ENCODE measurements around the gene ASB8. TPM values are rescaled to one million over a fixed set of nuclear protein-coding genes. Genes with fewer than 3 reads are reported as not detected.

ASB8 gene
- total and polyA plus RNA-seq, 4 experiments from 2014 or later: 61.0 to 64.6 (median 63.6) TPM

DNA sequence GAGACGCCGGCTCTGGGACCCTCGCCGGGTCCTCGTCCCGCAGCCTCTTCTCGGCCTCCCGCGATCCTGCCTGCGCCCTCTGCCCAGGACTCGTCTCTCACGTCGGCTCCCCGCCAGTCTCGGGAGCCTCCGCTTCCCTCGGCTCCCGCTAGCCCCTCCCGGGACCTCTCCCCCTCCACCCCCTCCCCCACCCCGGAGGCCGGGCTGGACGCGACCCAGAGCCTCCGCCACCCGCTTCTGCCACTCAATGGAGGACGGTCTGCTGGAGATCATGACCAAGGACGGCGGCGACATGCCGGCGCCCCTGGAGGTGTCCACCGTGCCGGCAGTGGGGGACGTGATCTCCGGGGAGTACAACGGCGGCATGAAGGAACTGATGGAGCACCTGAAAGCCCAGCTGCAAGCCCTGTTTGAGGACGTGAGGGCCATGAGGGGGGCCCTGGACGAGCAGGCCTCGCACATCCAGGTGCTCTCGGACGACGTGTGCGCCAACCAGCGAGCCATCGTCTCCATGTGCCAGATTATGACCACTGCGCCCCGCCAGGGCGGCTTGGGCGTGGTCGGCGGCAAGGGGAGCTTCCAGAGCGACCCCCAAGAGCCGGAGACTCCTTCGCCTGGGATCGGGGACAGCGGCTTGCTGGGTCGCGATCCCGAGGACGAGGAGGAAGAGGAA, 26.7 kb upstream of the ASB8 start:
- H3K9me3 Mint-ChIP-seq: no peaks in the 10 kb centered on the region
- ChIA-PET POLR2A (ENCODE audit: partially characterized antibody) (interaction anchor here (1.1 to 3.4 kb wide), 7 partner anchors 14 to 498 kb away, joined by 3 to 65 read pairs (median 5); partner anchors contain the start of genes ASB8, KANSL2, SENP1 and TMEM106C), CTCF (ENCODE audit: partially characterized antibody) (interaction anchor here (0.8 to 8.2 kb wide), 5 partner anchors 10 to 370 kb away, joined by 3 to 127 read pairs (median 3); no protein-coding TSS in a partner anchor)
- Histone ChIP-seq H3K27me3 (ENCODE audit: insufficient read depth, low read length) (no peaks in the 10 kb centered on the region), H3K9me3 (ENCODE audit: control insufficient read depth in 1 of 2, low read length in 2 of 2) (no peaks in the 10 kb centered on the region), H3K36me3 (ENCODE audit: insufficient read depth, low read length) (no peaks in the 10 kb centered on the region), H3K4me3 (ENCODE audit: low read length in 2 of 2) (peak overlapping the region; percentile 52 to 99), H3K27ac (ENCODE audit: low read depth, low read length) (peak overlapping the region; percentile 61), H3K4me1 (ENCODE audit: insufficient read depth, low read length) (peaks cover 15% of the 10 kb centered on the region)
- intact Hi-C loops (cut with micrococcal nuclease): loop anchor here (1.0 to 5.0 kb wide), 4 partner anchors 14 to 270 kb away; partner anchors contain the start of genes ASB8 and ZNF641
- peaks cover 4 to 25% (median 10%) of the 10 kb centered on the region in 4 donors for H3K4me1 Mint-ChIP-seq
- DNase-seq: peak in 1 of 5 donors; percentile 53
- peak overlapping the region; percentile 41 to 87 (median 66) for H3K27ac Mint-ChIP-seq
- H3K4me3 Mint-ChIP-seq: peak overlapping the region; percentile 81 to 99 (median 94)
- peaks cover 12 to 14% of the 10 kb centered on the region in 2 donors for H3K27me3 Mint-ChIP-seq
- peaks cover 0 to 7% of the 10 kb centered on the region in 2 donors for H3K36me3 Mint-ChIP-seq

DNA sequence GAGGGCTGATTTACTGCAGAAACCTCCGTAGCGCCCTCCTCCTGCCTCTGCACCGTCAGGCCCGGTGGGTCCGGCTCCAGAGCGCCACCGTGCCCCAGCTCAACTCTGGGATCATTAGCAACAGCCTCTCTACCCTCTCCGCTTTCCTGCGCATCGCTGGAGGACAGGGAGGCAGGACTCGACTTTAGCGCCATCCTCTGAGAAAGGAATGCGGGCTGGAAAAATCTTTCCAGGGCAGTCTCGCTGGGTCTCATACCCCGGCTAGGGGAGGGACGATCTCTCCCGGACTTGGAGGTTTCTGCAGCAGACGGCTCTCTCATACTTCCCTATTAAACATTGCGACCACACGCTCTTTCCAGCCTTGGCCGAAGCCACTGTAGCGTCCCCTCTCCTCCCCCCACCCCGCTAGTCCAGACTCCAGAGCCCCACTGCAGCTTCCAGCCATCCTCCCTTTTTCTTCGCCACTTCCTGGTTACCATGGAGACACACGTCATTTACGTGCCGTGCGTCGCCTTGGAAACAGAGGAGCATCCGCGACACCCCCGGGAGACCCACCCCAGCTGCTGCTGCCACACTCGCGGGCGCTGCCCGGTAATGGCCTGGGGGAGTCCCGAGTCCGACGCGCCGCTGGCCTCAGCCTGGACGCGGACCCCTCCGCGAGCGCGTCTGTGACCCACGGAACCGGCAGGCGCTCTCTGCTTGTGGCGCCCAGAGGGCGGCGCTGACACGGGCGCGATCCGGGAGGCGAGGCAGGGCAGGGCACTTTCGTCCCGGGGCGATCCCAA, 26.0 kb upstream of the ASB8 start, which contains the start of gene CCDC184:
Gene CCDC184, plus strand, starts transcription at position 554 of the 785 bp plus-strand sequence. CDS start 479 bp downstream, outside the sequence.
- CTCF ChIA-PET (ENCODE audit: partially characterized antibody): interaction anchor here (0.8 to 8.2 kb wide), 20 partner anchors 9 to 440 kb away, joined by 3 to 127 read pairs (median 4); partner anchors contain the start of genes ASB8 and PFKM
- peak; percentile 86 to 88 (median 88) for DNase-seq
- POLR2A ChIA-PET (ENCODE audit: partially characterized antibody): interaction anchor here (0.6 to 3.4 kb wide), 10 partner anchors 15 to 499 kb away, joined by 3 to 65 read pairs (median 4); partner anchors contain the start of genes ASB8, KANSL2, SENP1 and TMEM106C
- H3K27ac Mint-ChIP-seq: peak within 1 kb of the TSS; percentile 87 to 98 (median 96)
- H3K36me3 ChIP-seq (ENCODE audit: insufficient read depth, low read length): no peaks in the 10 kb centered on the region
- H3K27me3 Mint-ChIP-seq: peaks cover 12 to 14% of the 10 kb centered on the region in 2 donors
- peaks cover 4 to 25% (median 10%) of the 10 kb centered on the region in 4 donors for H3K4me1 Mint-ChIP-seq
- H3K9me3 Mint-ChIP-seq: no peaks in the 10 kb centered on the region
- intact Hi-C loops (cut with micrococcal nuclease): loop anchor here (1.0 to 5.0 kb wide), 4 partner anchors 15 to 271 kb away; partner anchors contain the start of genes ASB8 and ZNF641
- no peaks in the 10 kb centered on the region for H3K9me3 ChIP-seq (ENCODE audit: control insufficient read depth in 1 of 2, low read length in 2 of 2)
- peaks cover 15% of the 10 kb centered on the region for H3K4me1 ChIP-seq (ENCODE audit: insufficient read depth, low read length)
- peak within 1 kb of the TSS; percentile 61 for H3K27ac ChIP-seq (ENCODE audit: low read depth, low read length)
- H3K36me3 Mint-ChIP-seq: peaks cover 0 to 7% of the 10 kb centered on the region in 2 donors
- H3K4me3 Mint-ChIP-seq: peak within 1 kb of the TSS; percentile 91 to 99 (median 95)
- H3K4me3 ChIP-seq (ENCODE audit: low read length in 2 of 2): peak within 1 kb of the TSS; percentile 52 to 99
- no peaks in the 10 kb centered on the region for H3K27me3 ChIP-seq (ENCODE audit: insufficient read depth, low read length)

DNA sequence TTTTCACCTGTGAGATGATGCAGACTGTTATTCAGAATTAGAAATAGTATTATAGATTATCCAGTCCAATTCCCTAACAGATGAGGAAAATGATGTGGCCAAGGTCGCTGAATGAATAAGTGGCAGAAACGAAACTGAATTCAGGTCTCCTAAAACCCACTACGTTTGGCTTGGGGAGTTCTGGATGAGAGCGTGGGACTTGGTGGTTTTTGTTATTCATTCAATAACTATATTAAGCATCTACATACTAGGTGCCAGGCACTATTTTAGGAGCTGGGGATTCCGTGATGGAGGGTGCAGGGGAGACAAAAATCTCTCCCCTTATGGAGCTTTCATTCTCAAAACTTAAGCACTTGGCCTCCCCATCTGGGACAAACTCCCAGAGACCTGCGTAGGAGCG, 25.3 kb upstream of the ASB8 start:
- ChIA-PET POLR2A (ENCODE audit: partially characterized antibody) (interaction anchor here (0.6 to 3.4 kb wide), 10 partner anchors 16 to 500 kb away, joined by 3 to 65 read pairs (median 4); partner anchors contain the start of genes ASB8, KANSL2, SENP1 and TMEM106C), CTCF (ENCODE audit: partially characterized antibody) (interaction anchor here (0.8 to 8.2 kb wide), 18 partner anchors 9 to 441 kb away, joined by 3 to 127 read pairs (median 4); partner anchors contain the start of genes ASB8 and PFKM)
- Mint-ChIP-seq H3K4me1 (peaks cover 4 to 25% (median 10%) of the 10 kb centered on the region in 4 donors), H3K27me3 (peaks cover 12 to 14% of the 10 kb centered on the region in 2 donors), H3K9me3 (no peaks in the 10 kb centered on the region), H3K4me3 (peak overlapping the region; percentile 91 to 99 (median 95)), H3K27ac (peak overlapping the region; percentile 87 to 98 (median 96)), H3K36me3 (peaks cover 0 to 7% of the 10 kb centered on the region in 2 donors)
- Histone ChIP-seq H3K9me3 (ENCODE audit: control insufficient read depth in 1 of 2, low read length in 2 of 2) (no peaks in the 10 kb centered on the region), H3K27me3 (ENCODE audit: insufficient read depth, low read length) (no peaks in the 10 kb centered on the region), H3K4me1 (ENCODE audit: insufficient read depth, low read length) (peaks cover 15% of the 10 kb centered on the region), H3K27ac (ENCODE audit: low read depth, low read length) (peak overlapping the region; percentile 61), H3K36me3 (ENCODE audit: insufficient read depth, low read length) (no peaks in the 10 kb centered on the region), H3K4me3 (ENCODE audit: low read length in 2 of 2) (peak overlapping the region; percentile 52 to 99)
- DNase-seq: peak in 1 of 5 donors; percentile 18
- intact Hi-C loops (cut with micrococcal nuclease): loop anchor here (1.0 to 5.0 kb wide), 4 partner anchors 16 to 272 kb away; partner anchors contain the start of genes ASB8 and ZNF641

DNA sequence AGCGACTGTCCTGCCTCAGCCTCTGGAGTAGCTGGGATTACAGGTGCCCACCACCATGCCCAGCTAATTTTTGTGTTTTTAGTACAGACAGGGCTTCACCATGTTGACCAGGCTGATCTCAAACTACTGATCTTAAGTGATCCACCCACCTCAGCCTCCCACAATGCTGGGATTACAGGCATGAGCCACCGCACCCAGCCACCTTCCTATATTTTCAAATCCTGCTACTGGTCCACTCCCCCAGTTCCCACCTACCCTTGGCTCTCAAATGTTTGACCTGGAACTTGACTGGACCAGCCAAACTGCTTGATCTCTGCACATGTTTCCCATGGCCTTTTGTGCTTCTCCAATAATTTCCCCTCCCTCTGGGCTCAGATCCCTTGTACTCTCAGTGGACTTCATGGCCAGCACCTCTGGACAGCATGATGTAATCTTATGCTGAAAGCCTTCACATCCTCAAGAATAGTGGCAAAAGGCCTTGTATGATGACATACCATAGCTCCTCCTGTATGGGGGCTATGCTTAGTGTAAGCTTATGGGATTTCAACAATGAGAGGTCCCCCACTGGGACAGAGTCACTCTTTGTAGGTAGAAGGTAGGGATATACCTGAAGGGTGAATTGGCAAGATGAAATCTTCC, 23.7 kb upstream of the ASB8 start:
- H3K27me3 ChIP-seq (ENCODE audit: insufficient read depth, low read length): no peaks in the 10 kb centered on the region
- no peak overlapping the region for H3K27ac ChIP-seq (ENCODE audit: low read depth, low read length)
- peaks cover 15% of the 10 kb centered on the region for H3K4me1 ChIP-seq (ENCODE audit: insufficient read depth, low read length)
- H3K36me3 ChIP-seq (ENCODE audit: insufficient read depth, low read length): no peaks in the 10 kb centered on the region
- H3K36me3 Mint-ChIP-seq: peaks cover 0 to 7% of the 10 kb centered on the region in 2 donors
- peaks cover 7 to 29% (median 10%) of the 10 kb centered on the region in 4 donors for H3K4me1 Mint-ChIP-seq
- no peaks in the 10 kb centered on the region for H3K9me3 ChIP-seq (ENCODE audit: control insufficient read depth in 1 of 2, low read length in 2 of 2)
- no peak overlapping the region for H3K4me3 ChIP-seq (ENCODE audit: low read length in 2 of 2)
- H3K27ac Mint-ChIP-seq: no peak overlapping the region
- no peak for DNase-seq
- POLR2A ChIA-PET (ENCODE audit: partially characterized antibody): interaction anchor here (1.0 to 3.3 kb wide), 2 partner anchors 17 to 75 kb away, joined by 4 to 11 read pairs; partner anchors contain the start of gene SENP1
- intact Hi-C loops (cut with micrococcal nuclease): loop anchor here (5.0 kb wide), 1 partner anchor 171 kb away; the partner anchor contains the start of gene ZNF641
- peak overlapping the region in 2 of 8 donors; percentile 24 to 77 for H3K4me3 Mint-ChIP-seq
- peaks cover 13 to 24% of the 10 kb centered on the region in 2 donors for H3K27me3 Mint-ChIP-seq
- H3K9me3 Mint-ChIP-seq: no peaks in the 10 kb centered on the region
- CTCF ChIA-PET (ENCODE audit: partially characterized antibody): interaction anchor here (0.9 to 6.3 kb wide), 4 partner anchors 9 to 17 kb away, joined by 3 to 28 read pairs (median 8); no protein-coding TSS in a partner anchor

DNA sequence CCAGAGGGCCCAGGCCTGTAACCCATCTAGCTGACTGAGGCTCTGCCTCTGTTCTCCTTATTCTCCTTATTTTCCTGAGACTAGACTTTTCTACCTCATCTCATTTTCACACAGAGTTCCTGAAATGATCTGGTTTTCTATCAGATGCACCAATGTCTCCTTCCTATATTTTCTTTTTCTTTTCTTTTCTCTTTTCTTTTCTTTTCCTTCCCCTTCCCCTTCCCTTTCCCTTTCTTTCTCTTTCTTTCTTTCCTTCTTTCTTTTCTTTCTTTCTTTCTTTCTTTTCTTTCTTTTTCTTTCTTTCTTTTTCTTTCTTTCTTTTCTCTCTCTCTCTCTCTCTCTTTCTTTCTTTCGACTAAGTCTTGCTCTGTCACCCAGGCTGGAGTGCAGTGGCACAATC, 23.1 kb upstream of the ASB8 start:
- no peak overlapping the region for H3K27ac Mint-ChIP-seq

DNA sequence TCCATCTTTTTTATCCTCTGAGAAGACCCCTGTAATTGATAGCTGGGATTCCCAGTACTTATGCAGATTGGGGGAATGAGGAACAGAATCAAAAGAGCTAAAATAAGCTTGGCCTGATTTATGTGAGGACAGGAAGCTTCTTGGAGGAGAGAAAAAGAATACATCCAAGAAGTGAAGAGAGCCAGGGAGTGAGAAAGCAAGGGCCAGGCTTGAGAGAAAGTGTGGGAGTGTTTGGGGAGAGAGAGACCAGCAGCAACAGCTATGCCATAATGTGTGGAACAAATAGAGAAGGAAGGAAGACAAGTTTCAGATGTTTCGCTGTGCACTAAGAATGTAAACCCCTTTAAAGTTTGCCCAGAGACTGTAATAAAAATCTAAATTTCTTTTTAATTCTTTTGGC, 22.2 kb upstream of the ASB8 start:
- Mint-ChIP-seq H3K36me3 (peaks cover 0 to 7% of the 10 kb centered on the region in 2 donors), H3K27me3 (peaks cover 8 to 21% of the 10 kb centered on the region in 2 donors), H3K9me3 (no peaks in the 10 kb centered on the region), H3K4me1 (peaks cover 11 to 21% (median 14%) of the 10 kb centered on the region in 4 donors), H3K27ac (peak overlapping the region in 1 of 7 donors; percentile 52), H3K4me3 (no peak overlapping the region)
- intact Hi-C loops (cut with micrococcal nuclease): no loop called here
- Histone ChIP-seq H3K27me3 (ENCODE audit: insufficient read depth, low read length) (no peaks in the 10 kb centered on the region), H3K36me3 (ENCODE audit: insufficient read depth, low read length) (no peaks in the 10 kb centered on the region), H3K4me1 (ENCODE audit: insufficient read depth, low read length) (peaks cover 13% of the 10 kb centered on the region), H3K4me3 (ENCODE audit: low read length in 2 of 2) (no peak overlapping the region), H3K9me3 (ENCODE audit: control insufficient read depth in 1 of 2, low read length in 2 of 2) (no peaks in the 10 kb centered on the region), H3K27ac (ENCODE audit: low read depth, low read length) (no peak overlapping the region)
- POLR2A ChIA-PET (ENCODE audit: partially characterized antibody): interaction anchor here (3.3 kb wide), 1 partner anchor 19 kb away, joined by 11 read pairs; no protein-coding TSS in a partner anchor
- CTCF ChIA-PET (ENCODE audit: partially characterized antibody): interaction anchor here (0.9 to 6.3 kb wide), 5 partner anchors 9 to 439 kb away, joined by 3 to 28 read pairs (median 4); no protein-coding TSS in a partner anchor
- no peak for DNase-seq

More for the DNA sequence above, 23.1 kb upstream of the ASB8 start:
- H3K36me3 Mint-ChIP-seq: peaks cover 0 to 7% of the 10 kb centered on the region in 2 donors
- Histone ChIP-seq H3K4me1 (ENCODE audit: insufficient read depth, low read length) (peaks cover 15% of the 10 kb centered on the region), H3K9me3 (ENCODE audit: control insufficient read depth in 1 of 2, low read length in 2 of 2) (no peaks in the 10 kb centered on the region), H3K4me3 (ENCODE audit: low read length in 2 of 2) (no peak overlapping the region), H3K36me3 (ENCODE audit: insufficient read depth, low read length) (no peaks in the 10 kb centered on the region), H3K27me3 (ENCODE audit: insufficient read depth, low read length) (no peaks in the 10 kb centered on the region), H3K27ac (ENCODE audit: low read depth, low read length) (no peak overlapping the region)
- no peak overlapping the region for H3K4me3 Mint-ChIP-seq
- peaks cover 13 to 23% of the 10 kb centered on the region in 2 donors for H3K27me3 Mint-ChIP-seq
- H3K9me3 Mint-ChIP-seq: no peaks in the 10 kb centered on the region
- POLR2A ChIA-PET (ENCODE audit: partially characterized antibody): interaction anchor here (3.3 kb wide), 1 partner anchor 18 kb away, joined by 11 read pairs; no protein-coding TSS in a partner anchor
- no peak for DNase-seq
- intact Hi-C loops (cut with micrococcal nuclease): loop anchor here (5.0 kb wide), 1 partner anchor 172 kb away; the partner anchor contains the start of gene ZNF641
- CTCF ChIA-PET (ENCODE audit: partially characterized antibody): interaction anchor here (1.9 to 6.3 kb wide), 2 partner anchors 9 to 15 kb away, joined by 10 to 28 read pairs; no protein-coding TSS in a partner anchor
- peaks cover 10 to 29% (median 14%) of the 10 kb centered on the region in 4 donors for H3K4me1 Mint-ChIP-seq

Data from CD4-positive, alpha-beta memory T cell (primary cell).